Stimulated activated CD8-positive, alpha-beta memory T cell treated with anti-CD3 and anti-CD28 coated beads, Interleukin-4, amount 100 ng/mL, for 48 hours (primary cell): ENCODE measurements around the gene ADSS1.

ENCODE experiments used
- DNase-seq: peaks from one replicate; pipeline ENCODE4 v3.0.0-alpha.2; 2020

ADSS1 gene

DNA sequence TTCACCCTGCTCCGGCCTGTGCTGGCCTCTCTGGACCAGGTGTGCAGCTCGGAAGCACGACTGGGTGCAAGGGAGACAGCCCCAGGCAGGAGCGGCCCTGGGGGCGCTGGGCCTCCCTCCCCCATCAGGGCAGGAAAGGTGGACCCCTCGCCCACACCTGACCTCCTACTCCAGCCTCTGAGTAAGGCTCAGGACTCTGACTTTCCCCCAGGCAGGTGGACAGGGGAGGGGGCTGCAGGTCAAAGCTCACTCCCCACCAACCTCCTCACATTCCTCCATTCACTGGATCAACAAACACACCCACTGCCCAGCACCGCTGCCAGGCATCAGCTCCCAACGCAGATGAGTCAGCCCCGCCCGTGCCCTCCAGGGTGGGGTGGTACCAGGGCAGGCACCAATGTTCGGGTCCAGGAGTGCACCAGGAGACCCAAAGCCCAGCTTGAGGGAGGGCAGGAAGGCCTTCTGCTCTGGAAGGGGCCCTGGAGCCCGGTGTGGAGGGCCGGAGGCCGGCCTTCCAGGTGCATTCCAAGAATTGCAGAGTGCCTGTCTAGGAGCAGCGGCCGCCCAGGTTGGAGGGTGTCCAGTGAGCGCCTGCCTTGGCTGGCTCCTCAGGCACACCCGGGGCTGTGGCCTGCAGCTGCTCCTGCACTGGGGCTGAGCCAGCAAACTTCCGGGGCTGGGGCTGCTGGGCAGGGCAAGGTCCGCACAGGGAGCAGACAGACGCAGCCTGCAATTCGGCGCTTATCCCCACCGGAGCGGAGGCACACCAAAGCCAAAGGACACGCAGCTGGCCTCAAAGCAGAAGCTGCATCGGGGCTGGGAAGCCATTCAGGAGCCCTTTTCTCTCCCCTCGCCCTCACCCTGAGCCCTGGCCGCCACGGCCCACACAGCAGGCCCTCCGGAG is 36.2 kb upstream of the ADSS1 start:
- no peak for DNase-seq

DNA sequence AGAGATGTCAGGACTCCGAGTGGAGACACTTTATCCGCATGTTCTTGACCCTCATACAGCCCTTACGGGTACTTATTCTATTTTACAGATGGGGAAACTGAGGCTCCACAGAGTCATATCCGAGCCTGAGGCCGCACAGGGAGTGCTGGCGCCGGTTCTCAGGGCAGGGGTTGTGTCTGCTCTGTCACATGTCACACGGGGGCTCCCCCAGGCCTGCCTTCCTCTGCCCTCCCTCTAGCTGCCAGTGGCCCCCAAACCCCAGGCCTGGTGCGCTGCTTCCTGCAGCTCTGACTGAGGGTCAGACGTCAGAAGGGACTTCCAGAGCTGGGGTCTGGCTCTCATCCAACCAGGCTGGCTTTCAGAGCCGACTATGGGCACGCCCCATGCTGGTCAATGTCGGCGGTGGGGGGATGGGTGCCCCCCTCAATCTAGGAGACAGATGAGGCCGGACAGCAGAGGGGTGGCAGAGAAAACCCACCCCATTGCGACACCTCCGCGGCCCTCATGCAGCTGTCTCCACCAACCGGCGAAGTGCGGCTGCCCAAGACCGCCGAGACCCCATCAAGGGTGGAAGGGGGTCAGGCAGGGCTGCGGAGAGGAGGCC is 35.4 kb upstream of the ADSS1 start:
- DNase-seq, result peak; percentile 45

DNA sequence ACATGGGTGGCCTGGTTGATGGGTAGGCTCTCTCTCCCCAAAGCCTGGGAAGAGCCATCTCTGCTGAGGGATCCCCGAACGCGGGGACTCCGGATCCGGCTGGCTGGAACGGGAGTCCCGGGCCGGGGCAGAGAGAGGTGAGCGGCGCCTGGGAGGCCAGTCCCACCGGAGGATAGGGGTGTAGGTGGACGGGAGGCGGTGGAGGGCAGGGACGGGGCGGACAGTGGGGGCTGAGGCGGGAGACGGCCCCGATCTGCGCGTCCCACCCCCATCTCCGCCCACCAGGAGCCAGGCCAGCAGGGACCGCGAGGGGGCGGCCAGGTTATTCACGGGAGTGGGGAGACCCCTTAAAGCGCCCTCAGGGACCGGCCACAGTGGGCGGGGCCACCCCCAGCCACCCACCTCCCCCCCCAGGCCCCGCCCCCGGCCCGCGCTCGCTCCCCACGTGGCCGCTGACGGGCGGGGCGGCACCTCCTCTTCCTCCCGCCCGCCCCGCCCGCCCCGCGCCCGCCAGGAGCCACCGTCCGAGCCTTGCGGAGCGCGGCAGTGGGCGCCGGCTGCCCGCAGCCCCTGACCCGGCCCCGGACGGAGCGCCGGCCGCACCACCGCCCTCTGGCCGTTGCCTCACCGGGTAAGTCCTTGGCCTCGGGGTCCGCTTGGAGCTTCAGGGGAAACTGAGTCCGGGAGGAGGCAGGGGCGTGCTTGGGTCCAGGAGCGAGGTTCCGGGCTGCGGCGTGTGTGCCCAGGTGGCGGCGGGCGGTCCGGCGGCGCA is 34.7 kb upstream of the ADSS1 start, which contains the start of gene INF2:
INF2 (plus strand) TSS at position 510 of the 772 bp plus-strand sequence. CDS start 11,748 bp downstream, outside the sequence.
- peak; percentile 58 for DNase-seq

DNA sequence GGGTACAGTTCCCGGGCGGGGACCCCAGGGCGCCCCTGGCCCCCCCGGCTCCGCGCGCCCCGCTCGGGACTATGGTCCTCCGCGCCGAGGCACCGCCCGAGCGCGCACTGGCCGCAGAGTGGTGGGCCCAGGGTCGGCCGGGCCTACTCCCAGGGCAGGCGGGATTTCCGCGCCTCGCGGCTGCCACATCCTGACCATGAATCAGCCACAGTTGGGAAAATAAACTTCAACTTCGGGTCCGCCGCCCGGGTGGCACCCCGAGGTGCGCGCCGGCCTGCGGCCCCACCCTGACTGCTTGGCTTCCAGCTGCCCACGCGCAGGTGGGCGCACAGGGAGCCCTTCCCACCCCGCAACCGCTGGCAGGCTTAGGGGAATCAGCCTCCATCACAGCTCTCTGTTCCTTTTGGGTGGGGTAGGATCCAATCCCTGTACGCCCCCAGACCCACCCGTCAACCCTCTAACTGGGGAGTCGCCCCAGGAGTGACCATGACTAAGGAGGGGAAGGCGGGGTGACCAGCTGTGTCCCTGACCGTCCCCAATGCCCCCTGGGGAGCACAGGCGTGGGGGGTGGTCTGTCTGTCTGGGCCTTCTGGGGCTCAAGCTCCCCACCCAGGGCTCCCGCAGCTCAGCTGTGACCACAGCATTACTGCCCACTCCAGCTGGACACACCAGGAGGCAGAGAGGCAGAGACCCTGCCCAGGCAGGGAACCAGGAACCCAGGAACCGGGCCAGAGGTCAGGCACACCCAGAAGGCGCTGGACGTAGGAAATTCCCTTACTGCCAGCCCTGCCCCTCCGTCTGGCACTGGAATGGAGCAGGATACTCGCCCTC is 33.9 kb upstream of the ADSS1 start:
- DNase-seq, result peak; percentile 44

DNA sequence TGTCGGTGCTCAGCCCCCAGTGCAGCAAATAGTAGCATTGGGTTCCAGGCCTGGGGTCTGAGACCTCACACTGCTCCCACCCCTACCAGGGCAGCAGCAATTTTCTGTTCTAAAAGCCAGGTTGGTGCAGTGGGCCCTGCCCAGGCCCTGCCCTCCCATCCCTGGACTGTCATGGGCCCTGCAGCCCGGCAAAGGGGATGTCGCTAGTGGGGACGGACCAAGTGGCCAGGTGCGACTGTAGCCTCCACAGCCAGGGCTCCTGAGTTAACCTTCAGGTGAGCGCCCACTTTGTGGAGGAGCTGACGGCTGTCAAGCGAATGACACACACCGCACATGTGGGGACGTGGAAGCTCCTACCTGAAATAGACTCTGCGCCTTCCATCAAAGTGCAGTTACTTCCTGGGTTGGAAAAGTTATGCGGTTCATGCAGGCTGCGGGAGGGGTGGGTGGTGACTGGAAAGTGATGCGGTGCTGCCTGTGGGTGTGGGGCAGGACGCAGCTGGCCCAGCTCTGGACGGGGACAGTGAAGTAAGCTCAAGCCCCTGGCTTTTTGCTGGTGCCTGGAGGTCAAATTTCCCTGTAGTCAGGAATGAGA is 33.1 kb upstream of the ADSS1 start:
- no peak for DNase-seq

DNA sequence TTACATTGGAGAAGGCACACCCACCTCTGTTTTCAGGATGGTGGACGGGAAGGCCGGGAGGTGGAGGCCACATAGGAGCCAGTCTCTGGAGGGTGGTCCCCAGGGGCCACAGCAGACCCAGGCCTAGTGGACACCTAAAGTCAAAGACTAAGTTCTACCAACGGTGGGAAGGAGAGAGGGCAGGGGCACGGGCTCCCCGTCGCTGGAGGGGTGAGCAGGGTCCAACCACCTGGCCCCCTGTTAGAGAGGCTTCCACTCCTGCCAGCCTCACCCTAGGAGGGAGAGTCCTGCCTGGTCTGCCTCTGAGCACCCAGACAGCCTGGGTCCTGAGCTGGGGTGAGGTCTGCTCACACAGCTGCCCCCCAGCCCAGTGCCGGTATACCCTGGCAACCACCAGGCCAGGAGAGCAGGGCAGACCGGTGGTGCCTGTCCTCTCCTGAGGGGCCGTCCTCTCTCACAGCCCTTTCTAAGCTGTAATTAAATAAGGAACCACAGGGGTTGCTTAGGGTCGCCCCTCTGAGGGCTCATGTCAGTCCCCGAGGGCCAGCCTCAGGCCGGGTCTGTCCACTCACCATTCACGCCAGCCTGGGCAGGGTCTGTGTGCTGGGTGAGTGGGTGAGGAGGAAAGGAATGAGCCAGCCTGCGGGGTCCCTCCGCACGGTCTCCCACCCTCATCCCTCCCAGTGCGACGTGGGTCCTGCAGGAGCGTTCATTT is 32.3 kb upstream of the ADSS1 start:
- DNase-seq, result no peak

DNA sequence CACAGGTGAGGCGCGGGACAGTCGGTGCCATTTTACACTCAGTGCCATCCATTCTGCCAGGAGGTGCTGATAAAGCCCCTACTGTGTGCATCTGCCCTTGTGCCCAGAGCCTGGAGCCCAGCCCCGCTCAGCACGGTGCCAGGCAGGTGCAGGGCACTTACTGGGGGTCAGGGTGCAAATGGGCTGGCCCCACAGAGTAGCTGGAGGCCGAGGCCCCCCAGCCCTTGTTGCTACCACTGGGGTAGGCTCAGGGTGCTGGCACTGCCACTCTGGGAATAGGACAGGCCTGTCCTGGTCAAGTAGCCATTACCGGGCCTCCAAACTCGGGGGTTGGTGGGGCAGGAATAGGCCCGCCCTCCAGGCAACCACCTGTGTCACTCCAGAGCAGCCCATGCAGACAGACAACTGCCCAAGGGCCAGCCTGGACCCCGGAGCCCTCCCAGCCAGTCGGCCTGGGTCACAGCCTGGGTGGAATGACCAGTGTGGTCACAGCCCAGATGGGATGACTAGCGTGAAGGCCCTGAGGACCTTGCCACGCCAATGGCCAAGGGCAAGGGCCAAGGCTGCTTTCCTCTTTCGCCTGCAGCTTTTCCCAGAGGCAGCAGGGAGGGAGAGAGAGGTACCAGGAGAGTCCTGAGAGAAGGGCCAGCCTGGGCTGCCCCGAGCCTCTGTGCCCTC is 31.6 kb upstream of the ADSS1 start:
- no peak for DNase-seq

DNA sequence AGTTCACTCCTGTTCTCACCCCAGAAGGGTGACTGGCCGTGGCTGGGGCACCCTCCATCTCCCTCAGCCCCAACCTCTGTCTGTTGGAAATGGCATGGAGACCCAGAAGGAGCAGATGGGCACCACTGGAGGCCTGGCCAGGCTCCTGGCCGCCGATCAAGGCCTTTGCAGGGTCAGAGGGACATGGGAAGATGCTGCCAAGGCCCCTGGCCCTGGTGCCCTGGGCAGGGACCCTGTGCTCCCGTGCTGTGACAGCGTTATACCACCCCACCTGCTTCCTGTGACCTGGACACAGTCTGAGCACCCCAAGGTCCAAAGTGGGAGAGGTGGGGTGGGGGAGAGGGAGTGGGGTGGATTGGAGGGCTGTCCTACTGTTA is 31.1 kb upstream of the ADSS1 start:
- DNase-seq, result no peak

DNA sequence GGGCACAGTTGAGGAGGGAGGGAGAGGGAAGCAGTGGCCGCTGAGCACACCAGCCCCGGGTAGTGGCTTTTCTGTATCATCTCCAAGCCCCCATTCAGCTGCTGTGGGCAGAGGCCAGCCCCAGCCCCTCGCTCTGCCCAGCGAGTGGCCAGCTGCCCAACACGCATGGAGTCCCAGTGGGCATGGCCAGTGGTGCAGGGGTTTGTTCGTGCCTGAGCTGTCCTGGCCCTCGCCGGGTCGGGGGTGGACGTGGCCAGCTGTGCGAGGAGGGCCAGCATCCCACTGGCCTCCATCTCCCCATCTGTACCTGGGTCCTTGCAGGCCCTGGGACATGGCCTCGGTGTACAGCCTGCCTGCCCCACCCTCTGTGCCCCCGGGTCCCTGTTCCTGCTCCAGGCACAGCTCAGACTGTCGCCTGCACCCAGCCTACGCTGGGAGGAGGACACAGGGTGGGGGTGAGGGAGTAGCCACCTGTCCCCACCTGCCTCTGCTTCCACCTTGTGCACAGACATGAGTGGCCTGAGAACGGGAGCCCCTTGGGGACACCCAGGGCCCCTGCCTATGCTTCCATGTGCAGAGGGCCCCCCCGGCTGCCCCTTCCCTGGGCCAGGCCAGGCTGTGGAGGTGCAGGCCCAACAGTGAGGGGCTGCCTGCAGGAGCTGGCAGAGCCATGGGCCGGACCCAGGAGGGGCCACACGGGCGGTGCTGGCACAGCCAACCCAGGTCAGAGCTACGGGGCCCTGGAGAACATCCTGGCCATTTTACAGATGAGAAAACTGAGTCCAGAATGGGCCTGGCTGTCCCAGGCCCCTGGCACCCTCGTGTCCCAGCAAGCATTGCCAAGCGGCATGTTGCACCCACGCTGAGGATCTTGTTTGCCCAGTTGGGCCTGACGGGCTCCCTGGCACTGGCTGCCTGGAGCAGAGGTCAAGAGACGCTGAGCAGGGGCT is 30.3 kb upstream of the ADSS1 start:
- no peak for DNase-seq

DNA sequence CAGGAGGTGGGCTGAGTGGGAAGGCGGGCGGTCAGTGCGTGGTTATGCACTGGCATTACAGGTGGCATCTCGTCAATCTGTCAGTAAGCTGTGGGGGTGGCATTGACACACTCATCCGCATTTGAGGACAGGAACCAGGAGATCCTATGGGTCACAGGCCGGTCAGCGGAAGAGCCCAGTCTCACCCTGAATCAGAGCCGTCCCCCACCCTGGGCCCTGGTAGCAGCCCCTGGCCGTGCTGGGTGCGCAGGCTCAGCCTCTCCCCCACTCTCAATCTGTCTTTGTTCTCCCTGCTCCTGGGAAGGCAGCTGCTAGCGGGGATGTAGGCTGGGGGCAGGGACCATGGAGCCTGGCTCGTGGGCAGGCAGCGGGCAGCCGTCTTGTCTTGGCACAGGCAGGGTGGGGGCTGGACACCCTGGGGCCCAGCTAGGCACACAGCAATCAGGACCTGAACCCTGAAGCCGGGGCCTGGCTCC is 29.5 kb upstream of the ADSS1 start:
- DNase-seq, result no peak

DNA sequence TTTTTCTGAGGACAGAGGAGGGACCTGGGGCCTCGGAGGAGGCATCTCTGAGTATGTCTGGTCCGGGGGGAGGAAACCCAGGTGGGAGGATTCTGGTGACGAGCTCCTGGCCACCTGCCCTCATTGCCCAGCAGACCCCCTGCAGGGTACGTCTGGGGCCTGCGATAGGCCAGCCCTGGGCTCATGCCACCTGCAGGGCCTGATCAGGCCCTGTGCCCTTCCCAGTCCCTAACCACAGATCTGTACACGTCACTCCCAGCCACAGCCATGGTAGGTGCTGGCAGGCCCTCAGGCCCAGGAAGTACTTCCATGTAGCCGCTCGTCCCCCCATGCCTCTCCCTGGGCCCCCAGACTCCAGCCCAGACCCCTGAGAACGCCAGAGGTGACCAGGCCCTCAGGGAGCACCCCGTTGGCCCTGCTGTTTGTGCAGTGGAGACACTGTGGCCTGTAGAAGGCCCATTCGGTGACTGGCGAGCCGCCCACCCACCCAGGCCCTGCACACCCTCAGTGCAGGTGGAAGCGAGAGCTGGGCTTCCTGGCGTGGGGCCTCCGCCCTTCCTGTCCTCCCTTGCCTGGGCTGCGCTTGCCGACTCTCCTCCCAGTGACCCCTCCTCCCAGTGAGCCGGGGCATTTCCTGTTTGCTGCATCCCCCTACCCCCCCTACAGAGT is 28.9 kb upstream of the ADSS1 start:
- DNase-seq, result peak; percentile 43

DNA sequence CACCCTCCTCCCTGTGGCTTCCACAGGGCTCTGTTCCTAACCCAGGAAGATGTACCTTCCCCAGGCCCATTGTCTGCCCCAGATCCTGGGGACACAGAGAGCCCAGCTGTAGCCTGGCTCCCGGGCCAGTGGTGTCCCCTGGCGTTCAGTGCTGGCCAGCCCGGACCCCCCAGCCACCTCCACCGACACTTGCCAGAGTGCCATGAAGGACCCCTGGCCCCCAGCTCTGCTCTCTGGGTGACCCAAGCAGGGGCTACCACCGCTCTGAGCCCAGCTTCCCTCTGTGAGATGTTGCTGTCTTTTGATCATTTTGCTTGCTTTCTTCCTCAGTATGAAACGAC is 28.4 kb upstream of the ADSS1 start:
- DNase-seq, result no peak

DNA sequence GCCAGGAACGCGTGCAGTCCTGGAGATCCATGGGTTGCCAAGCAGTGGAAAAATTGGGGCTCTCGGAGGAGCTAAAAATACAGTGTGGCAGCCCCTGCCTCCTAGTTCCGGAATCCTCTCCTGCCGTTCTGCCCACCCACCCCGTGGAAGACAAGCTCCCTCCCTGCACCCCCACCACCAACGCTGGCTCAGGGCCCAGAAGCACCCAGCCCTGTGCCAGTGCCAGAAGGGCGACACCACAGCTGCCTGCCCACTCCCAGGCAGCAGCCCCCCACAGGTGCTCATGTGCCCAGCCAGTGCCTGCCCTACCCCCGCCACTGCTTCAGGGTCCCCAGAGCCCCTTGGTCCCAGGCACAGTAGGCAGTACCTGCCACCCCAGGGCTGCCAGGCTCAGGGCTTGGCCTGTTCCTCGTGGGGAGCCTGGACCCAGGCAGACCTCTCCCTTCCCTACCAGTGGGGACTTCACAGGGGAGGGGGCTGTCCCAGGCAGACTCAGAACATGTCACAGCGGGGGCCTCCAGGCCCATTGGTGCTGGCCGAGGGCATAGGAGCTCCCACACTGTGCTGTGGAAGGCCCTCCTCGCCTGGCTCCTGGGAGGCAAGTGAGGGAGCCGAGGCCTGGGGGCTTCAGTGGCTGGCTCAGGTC is 27.2 kb upstream of the ADSS1 start:
- no peak for DNase-seq

DNA sequence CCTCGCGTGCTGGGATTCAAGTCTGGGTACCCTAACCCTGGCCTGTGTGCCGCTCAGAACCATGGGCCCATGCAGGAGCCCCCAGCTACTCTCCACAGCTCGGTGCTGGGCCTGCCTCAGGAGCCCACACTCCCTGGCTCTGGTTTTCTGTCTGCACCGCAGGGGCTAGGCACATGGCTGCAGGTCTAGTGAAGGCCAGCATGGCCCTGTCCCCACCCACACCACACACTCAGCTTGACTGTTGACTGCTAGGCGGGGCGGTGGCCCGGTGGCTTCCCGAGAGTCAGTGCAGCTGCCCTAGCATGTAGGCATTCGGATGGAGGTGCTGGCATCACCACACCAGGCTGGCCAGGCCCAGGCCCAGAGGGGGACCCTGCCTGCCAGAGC is 26.7 kb upstream of the ADSS1 start:
- DNase-seq, result no peak

DNA sequence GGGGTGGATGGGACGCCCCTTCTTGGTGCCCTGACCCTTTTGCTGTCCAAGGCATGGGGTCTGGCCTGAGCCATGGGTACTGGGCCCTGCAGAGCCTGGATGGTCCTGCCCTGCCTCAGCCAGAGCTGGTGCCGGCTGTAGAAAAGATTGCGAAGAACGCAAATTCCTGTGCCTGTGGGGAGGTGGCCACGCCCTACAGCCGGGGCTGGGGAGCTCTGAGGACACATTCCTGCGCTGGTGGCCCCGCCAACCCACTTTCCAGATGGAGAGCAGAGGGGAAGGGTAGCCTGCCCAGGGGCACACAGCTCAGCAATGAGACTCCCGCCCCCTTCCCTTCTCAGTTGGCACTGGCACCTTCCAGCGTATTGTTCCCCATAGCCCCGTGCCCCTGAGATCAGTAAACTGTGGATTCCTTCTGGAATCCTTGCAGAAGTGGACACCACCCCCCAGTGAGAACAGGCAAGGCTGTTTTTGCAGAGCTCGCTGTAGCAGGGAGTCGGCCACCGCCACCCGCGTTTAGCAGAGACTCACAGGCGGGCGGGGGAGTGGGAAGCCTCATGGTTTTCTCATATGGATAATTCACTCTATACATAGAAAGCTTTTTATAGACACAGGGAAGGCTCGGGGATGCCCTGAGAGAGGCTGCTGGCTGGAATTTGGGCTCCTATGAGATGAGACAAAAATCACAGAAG is 26.0 kb upstream of the ADSS1 start:
- no peak for DNase-seq

DNA sequence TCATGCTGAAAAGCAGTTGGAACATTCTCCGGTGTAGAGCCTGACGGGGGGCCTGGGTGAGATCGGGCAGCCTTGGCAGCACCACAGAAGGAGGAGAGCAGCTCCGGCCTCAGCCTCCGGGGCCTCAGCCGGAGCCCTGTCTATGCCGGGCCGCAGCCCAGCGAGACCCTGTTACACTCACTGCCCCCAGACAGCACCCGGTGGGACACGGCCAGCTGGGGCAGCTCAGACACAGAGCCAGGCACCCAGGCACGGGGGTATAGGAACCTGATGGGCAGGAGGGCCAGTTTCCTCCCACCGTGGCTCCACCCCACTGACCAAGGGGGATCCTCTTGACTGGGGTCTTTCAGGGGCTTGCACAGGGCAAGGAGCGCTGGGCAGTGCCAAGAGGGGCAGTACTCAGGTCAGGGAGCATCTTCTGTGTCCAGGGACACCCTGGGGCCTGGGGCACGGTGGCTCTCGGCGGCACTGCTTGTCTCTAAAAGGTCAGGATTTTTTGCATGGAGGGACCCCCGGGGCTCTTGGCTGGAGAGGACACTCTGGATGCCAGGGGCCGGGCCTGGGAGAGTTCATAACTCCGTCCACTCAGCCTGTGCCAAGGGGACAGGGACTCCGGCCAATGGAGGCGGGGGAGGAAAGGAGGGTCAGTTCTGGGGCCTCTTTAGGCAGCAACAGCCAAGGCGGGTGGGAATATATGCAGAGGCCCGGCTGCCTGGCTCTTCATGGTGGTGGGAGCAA is 25.2 kb upstream of the ADSS1 start:
- no peak for DNase-seq

DNA sequence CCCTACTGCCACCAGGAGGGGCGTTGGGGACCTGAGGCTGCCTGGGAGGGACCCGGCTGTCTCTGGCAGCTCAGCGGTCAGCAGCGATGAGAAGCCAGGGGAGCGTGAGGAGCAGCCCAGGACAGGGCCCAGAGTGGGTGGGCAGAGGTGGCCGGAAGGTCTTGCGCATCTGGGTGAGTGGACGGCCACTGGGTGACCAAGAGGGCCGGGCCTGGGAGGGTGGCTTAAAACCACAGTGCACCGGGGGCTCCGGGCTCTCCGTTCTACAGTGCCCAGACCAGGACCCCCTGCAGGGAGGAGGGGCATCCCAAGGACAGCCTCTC is 24.6 kb upstream of the ADSS1 start:
- DNase-seq, result no peak
